ENCODE results near the gene RRAD.

The RRAD gene

DNA sequence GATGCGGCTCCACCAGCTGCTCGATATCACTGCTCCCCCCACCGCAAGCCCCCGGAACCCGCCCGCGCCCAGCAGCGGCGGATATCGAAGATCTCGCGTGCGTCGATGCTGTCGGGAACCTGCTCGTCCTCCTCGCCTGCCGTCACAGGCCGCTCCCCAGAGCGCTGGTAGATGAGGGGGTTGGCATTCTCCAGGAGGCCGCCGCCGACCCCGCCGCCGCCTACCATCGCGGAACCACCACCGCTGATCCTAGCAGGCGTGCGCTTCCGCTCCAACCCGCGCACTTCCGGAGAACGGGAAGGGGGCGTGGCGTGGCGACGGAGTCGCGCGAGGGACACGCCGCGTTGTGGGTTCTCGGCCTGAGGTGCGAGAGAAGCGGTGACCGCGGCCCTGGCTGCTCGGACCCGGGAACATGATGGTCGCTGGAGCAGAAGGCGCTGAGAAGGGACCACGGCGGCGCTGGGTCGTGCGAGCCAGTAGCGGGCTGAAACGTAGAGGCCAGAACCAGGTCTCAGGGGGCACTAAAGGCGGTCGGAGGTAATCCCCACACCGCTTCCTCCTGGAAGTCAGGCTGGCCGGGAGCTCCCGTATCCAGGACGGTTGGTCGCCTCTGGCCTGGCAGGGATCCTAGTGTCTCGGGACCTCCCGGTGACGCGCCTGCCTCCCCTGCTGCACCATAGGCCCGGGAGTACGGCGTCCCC lies 9.0 kb upstream of the RRAD start, which contains the start of gene CIAO2B:
Gene CIAO2B (minus strand): TSS at position 265 of the 701 bp plus-strand sequence. CDS start 38 bp downstream, at position 227.
- DNase-seq (ENCODE audit: low read depth, low spot score) = peak; percentile 72

DNA sequence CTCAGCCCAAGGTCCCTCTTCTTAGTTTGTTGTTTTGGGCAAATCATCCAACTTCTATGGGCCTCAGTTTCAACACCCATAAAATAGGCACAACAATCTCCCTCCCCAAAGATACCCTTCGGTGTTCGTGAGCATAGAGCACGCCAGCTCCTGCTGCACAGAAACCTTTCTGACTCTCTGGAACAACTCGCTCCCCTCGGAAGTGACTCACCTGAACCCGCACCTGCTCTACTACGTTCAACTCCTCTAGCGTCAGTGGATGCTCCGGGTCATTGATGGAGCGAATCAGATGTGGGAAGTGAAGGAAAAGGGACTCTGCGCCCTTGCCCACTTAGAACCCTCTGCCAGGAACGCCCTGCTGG lies 8.4 kb upstream of the RRAD start:
- DNase-seq (ENCODE audit: low read depth, low spot score) = no peak

DNA sequence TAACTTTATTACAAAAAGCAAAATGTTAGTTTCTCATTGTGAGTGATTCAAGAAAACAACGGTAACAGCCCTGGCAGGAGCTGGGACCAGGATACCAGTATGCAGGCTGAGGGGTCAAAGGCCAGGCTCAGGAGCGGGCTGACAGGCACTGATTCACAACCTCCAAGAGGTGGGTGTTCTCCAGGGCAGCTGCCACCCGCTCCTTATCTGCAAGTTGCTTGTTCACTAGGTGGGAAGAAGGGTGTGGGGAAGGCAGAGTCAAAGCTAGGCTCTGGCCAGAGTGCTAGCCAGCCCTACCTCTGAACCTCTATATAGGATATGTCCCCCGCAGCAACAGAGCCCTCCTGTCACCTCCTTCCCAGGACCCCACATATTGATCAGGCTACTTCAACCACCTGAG lies 6.7 kb upstream of the RRAD start:
- no peak for DNase-seq (ENCODE audit: low read depth, low spot score)

DNA sequence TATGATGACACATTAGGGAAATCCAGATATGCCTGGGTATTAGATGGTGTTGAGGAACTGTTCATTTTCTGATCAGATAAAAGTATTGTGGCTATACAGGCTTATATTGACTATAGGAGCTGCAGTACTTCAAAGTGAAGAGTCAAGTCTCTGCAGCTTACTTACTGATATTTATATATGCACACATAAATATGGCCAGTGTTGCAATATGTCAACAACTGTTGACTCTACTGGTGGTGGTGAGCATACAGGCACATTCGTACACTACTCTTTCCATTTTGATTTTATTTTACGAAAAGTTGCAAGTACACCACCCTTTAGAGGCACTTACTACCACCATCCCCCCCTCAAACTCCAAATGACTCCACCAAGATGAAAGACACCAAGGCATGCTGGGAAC lies 6.3 kb upstream of the RRAD start:
- no peak for DNase-seq (ENCODE audit: low read depth, low spot score)

DNA sequence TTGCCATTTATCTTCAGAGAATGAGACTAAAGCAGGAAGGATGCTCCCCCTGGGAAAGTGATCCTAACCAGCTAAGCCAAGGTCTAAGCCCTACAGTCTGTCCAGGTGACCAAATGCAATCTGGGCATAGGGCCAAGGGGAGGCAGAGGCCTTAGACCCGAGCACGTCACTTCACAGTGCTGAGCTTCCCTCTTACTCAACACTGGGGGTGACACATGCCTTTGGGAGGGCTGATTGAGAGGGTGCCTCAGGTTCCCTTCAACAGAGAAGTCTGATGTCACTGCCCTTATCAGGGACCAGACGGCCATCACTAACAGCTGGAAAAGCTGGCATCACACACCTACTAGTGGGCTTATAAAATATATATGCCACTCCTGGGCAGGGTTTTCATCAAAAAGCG lies 4.9 kb upstream of the RRAD start:
- DNase-seq (ENCODE audit: low read depth, low spot score) = no peak

DNA sequence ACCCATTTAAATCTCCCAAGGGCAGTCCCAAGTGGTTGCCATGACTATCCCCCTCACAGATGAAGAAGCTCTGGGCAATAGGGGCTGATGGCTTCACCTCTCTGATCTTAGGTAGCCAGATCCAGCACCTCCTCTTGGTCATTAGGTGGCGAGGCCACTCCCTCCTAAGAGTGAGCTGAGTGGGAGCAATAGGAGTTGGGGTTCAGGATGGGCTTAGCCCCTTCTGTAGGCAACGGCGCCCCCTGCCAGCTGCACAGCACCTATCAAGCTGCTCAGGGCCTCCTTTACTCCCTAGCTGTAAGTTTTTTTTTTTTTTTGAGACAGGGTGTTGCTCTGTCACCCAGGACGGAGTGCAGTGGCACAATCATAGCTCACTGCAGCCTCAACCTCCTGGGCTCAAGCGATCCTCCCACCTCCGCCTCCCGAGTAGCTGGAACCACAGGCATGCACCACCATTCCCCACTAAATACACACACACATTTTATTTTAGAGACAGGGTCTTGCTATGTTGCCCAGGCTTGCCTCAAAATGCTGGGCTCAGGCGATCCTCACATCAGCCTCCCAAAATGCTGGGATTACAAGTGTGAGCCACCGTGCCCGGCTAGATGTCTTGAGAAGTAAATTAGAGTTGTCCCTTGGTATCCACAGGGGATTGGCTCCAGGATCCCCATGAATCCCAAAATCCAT lies 3.5 kb upstream of the RRAD start:
- DNase-seq (ENCODE audit: low read depth, low spot score) = no peak

DNA sequence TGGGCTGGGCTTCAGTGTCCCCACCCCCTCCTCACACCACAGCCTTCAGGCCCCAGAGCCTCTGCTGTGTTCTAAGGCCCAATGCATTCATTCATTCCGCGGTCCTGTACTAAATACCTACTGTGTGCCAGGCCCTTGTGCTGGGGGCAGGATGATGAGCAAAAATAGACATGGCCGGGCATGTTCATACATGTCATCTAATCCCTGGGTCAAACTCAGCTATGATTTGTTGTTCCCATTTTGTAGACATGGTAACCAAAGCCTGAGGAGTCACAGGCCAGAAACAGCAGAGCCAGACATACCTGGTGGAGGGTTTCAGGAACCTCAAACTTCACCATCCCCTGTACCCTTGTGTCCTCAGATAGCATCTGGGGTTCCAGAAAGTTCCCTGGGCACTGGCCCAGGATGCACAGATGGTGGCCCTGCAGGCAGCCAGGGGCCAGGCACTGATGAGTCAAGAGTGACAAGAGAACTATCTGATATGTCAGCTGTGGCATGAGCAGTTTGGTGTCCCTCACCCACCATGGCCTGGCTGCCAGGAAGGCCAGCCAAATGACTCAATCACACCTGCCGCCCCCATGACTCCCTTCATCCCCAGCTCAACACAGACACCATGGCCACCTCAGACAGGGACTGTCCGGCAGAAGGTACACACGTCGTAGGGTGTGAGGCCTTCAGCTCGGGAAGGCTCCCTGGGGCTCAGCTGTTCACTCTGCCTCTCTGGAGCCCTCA lies 2.7 kb upstream of the RRAD start:
- no peak for DNase-seq (ENCODE audit: low read depth, low spot score)

DNA sequence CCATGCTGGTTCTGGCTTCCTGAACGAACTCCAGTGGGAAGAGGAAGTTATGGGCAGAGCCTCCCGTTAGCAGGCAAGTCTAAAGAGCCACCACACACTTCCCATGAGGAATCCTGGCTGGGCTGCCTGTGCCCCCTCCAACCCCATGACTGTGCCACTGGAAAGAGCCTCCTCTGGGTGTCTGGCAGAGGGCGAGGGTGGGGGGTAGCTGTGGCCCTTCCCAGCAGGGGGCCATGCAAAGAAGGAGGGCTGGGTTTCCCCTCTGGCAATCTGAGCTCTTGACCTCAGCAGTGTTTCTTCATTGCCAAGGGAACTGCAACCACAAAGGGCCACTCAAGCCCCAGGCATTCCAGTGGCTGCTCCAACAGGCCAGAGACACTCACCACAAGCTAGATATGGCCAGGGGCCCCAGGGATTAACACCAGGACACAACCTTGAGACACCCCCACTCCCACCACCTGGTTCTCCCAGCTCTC lies 1.7 kb upstream of the RRAD start:
- no peak for DNase-seq (ENCODE audit: low read depth, low spot score)

DNA sequence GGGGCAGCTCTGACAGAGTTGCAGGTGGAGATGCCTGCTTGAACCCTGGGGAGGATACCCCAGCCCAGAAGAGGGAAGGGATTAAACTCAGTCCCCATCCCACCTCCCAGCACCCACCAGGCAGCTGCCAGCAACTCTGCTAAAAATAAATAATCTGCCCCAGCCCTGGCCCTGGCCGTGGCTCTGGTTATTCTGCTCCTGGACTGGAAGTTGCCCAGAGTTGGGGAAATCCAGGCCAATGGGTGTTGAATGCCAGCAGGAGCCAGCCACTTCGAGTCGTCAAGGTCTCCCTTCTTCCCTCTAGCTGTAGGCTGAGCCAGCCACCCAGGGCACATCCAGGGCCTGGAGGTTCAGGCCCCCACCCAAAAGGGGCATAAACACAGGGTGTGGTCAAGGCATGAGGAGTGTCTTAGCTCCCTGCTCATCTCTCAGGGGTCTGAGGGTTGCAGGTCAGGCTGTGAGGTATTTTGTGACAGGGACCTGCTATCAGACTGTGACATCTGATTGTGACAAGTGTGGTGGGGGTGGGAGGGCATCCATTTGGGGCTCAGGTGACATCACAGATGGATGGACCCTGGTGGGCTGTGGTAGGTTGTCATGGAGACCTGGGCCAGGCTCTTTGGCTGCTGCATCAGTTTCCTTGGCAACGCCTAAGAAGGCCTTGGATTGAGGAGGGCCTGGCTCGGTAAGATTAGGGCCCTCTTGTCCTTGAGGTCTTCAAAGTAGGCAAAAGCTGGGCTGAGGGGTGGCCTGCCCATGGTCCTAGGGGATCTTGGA lies 1.0 kb upstream of the RRAD start:
- DNase-seq (ENCODE audit: low read depth, low spot score) = no peak

DNA sequence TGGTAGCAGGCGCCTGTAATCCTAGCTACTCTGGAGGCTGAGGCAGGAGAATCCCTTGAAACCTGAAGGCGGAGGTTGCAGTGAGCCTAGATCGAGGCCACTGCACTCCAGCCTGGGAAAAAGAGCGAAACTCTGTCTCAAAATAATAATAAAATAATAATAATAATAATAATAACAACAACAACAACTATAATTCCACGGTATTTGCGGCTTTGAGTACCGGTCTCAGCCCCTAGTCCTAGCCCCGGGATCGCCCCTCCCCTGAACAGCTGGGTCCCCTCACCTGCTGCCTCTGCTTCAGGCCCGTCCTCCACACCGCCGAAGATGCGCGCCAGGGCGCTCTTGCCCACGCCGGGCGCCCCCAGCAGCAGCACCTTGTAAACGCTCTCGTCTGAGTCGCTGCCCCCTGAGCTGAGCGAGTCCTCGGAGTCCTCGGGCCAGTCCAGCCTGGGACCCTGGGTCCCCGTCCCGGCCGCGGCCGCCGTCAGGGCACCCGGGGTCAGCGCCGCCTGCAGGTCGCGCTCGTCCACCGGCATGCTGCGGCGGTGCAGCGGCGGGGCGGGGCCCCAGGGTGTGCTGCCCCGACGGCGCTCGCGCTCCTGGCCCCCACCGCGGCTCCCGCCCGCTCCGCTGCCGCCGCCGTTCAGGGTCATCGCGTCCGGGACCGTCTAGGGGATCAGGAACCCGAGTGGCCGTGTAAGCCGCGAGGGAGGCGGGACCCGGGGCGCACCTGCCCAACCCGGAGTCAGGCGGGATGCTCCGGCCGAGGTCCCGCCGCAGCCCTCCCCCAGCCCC lies 611 bp downstream of the RRAD start:
- no peak for DNase-seq (ENCODE audit: low read depth, low spot score)

DNA sequence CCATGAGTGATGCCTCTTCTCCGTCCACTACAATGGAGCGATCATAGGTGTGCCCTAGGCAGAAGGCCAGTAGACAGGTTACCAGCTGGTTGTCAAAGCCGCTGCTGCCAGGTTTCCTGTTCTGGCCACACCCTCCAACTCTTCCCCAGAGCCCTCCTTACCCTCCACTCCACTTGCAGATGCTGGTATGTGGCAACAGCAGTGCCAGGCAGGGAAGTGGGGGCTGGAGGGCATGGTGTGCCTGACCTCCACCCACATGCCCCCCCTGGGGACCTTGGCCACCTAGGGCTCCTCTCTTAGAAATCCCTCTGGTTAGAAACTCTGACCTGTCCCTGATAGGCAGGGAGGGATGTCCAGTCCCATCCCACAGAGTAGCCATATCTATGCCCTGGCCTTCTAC lies 1.5 kb downstream of the RRAD start:
- DNase-seq (ENCODE audit: low read depth, low spot score) = no peak

DNA sequence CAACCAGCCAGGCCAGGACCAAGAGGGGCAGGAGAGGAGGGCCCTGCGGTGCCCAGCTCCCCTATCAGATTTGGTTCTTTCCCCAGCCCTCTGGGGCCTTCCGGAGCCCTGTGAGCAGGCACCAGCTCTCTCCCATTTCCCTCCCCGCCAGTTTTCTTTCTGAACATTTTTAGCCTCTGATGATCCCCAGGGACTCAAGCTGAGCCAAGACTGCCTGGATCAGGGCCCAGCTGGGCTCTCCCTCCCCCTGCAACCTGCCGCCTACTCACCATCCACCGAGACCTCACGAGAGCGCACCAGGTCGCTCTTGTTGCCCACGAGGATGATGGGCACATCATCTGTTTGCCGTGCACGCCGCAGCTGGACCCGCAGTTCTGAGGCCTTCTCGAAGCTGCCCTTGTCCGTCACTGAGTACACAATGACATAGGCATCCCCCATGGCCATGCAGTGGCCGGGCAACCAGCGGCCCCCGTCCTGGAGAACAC lies 2.0 kb downstream of the RRAD start:
- DNase-seq (ENCODE audit: low read depth, low spot score) = no peak

DNA sequence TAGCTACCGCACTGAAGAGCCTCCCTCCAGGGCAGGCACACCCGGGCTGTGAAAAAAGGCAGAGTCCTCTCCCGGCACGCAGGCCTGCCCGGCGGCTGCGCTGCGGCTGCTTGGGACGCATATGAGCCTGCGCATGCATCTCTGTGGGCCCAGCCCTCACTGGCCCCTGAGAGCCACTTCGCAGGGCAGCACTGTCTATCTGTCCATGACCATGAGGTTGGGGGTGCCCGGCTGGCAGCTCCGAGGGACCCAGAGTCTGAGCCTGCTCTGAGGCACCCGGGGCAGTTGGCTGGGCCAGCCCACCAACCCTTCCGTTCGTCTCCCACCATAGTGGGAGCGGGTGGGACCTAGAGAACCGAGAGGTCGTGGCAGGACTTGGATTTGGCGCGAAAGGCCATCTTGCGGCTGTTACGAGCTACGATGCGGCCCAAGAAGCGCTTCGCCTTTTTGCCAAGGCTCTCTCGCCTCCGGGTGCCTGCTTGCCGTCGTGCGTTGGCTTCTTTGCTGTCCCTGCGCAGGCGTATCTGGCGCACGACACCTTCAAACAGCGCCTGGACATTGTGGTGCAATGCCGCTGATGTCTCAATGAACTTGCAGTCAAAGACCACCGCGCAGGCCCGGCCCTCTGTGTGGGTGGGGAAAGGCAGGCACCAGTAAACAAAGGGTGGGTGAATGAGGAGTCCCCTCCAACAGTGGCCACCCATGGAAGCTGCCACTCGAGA lies 3.4 kb downstream of the RRAD start:
- no peak for DNase-seq (ENCODE audit: low read depth, low spot score)

DNA sequence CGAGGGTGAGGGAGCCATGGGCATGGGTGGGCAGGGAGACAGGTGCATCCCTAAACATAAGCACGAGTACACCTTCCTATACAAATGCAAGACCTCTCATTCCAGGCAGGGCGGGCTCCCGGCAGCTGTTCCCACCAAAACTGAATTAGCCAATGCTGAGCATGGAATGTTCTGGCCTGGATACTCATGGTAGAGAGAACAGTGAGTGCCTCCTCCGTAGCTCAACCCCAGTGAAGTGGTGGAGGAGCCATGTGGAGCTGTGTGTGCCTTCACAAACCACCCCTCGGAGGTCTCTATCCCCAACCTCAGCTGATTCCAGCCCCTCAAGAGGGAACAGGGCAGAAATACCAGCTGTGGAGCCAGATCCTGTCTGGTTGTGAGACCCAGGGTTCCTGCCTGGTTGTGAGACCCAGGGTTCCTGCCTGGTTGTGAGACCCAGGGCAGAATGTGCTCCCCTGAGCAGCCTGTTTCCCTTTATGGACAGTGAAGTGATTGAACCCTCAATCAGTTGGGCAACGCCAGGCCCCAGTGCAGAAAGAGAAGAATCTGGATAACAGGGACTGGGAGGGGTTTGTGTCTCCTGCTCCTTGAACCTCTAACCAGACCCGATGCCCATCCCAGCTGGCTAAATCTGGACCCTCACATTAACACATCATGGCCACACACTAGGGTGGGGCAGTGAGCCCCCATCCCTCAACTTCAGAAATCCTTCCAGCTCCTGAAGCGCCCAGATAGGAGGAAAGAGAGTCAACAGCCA lies 4.2 kb downstream of the RRAD start:
- DNase-seq (ENCODE audit: low read depth, low spot score) = no peak

DNA sequence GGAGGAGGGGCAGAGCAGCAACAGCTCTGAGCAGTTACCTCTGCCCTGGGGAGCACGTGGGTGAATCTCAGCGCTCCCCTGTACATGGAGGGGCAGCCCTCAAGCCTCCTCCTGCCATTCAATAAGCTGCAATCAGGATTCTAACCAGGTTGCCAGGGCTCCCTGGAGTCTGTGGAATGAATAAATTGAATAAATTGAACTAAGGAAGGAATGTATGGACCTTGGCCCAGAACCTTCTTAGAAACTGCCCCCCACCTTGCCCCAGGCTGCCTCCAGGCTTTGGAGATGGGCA lies 5.1 kb downstream of the RRAD start:
- no peak for DNase-seq (ENCODE audit: low read depth, low spot score)

DNA sequence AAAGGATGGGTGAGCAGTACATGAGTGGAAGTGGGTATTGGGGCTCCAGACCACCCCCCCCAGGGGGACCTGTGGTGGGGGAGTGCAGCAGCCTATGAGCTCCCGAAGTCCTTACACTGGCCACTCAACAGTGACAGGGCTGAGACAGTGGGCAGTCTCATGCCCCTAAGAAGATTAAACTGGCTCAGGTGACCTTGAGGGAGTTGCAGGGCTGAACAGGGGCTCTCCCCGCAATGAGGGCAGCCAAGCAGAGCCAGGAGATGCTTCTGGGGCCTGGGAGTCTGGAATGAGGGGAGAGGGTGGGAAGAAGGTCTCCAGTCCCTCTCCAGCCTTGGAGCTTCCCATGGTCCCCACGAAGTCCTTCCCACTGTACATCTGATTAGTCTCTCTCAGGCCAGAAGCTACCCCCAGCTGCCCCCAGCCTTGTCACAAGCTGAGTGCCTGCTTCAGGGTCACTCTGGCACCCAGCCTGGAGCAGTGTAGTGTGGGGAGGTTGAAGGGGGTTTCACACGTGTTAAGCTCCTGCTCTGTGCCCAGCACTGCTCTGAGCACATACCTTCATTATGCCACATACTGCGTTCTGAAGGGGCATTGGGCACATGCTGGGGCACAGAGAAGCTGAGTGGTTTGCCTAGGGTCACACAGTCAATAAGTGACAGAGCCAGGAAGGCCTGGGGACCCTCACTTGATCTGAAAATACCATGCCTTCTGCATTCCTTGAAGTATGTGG lies 5.6 kb downstream of the RRAD start:
- DNase-seq (ENCODE audit: low read depth, low spot score) = no peak

DNA sequence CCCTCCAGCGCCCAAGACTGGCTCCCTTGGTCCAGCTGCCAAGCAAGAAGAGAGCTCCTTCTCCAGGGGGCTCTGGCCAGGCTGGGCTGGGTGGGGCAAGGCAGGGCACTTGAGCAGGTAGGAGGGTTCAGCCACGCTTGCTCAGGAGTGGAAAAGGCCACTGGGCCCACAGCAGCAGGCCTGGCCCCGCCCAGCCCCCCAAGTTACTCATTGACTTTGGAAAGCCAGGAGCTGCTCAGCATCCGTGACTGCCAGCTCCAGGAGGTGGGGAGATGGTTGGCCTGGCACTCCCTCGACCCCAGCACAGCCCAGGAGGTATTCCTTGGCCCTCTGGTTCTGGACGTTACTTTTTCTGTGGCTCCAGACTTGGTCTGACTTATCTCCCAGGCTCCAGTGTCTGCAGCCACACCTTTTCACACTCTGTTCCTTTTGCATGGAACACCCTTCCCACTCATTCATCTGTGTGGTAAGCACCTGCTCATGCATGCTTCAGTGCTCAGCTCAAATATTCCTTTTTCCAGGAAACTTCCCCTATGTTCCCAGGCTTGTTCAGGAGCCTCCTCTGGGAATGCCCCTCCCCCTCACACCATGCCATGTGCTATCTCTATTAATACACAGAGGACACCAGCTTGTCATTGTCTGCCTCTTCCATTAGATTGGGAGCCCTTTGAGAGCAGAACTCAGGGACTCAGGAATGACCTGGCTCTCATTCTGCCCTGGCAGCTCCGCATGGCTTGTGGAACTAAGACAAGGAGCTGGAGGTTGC lies 6.3 kb downstream of the RRAD start, which contains the start of gene CDH16:
Gene CDH16 (minus strand): TSS at position 83 of the 766 bp plus-strand sequence. CDS start 820 bp downstream, outside the sequence.
- no peak for DNase-seq (ENCODE audit: low read depth, low spot score)

DNA sequence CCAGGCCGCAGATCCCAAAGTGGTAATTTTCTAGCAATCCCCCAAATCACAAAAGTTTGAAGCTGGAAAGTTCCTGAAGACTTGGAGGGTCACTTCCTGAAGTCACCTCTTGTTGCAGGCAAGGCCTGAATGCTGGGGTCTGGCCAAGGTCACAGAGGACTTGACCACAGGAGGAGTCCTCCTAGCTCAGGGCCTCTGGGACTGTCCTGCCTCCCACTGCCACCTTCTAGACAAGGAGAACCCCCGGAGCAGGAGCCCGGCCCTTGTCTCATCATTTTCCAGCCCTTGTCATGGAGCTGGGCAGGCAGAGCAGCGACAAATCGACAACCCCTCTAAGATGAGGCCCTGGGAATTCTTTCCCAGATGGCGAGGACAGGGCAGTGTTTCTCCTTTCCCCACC lies 7.0 kb downstream of the RRAD start:
- DNase-seq (ENCODE audit: low read depth, low spot score) = no peak

All from activated naive CD8-positive, alpha-beta T cell treated with anti-CD3 and anti-CD28 coated beads, Interleukin-2, amount 50 U/mL, for 16 hours (primary cell).